GM12892 (cell line): ENCODE results near the gene DOCK8.

Experiments
- DNase-seq: peaks from one replicate; pipeline ENCODE4 v3.0.0; 2011; ENCODE audit not compliant: insufficient read length
- FAIRE-seq: peaks from 2 replicates; lab custom pipeline; 2011; peaks lifted over from hg19 to GRCh38; lab: Jason Lieb, UNC
- POLR2A ChIP-seq: IDR thresholded peaks from 2 replicates; pipeline ENCODE4 v1.6.1; 2011; ENCODE audit warnings: low read depth, low read length, control low read depth
- POLR2AphosphoS5 ChIP-seq: IDR thresholded peaks from 2 replicates; pipeline ENCODE4 v1.6.1; 2011; ENCODE audit warnings: low read depth, low read length, control low read depth
- TAF1 ChIP-seq: IDR thresholded peaks from 2 replicates; pipeline ENCODE4 v1.6.1; 2011; ENCODE audit warnings: low read depth, mild to moderate bottlenecking, control low read depth, low read length, borderline replicate concordance

DOCK8 gene

DNA sequence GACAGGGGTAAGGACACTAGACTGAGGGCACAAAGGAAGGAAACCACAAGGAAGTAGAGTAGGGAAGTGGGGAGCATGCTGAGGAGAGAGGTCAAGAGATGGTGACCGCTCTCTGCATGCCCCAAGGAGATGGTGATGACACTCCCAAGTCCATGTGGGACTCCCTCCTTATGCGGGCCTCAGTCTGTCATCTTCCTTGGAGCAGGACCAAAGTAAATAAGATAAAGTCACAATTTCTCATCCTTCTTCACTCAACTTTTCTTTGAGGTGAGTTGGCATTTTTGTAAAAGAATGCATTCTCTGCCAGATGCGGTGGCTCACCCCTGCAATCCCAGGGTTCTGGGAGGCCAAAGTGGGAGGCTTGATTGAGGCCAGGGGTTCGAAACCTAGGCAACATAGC lies 256.7 kb downstream of the DOCK8 start:
- FAIRE-seq (no peak), DNase-seq (no peak)
- TF ChIP-seq POLR2A (no peak), TAF1 (no peak)

DNA sequence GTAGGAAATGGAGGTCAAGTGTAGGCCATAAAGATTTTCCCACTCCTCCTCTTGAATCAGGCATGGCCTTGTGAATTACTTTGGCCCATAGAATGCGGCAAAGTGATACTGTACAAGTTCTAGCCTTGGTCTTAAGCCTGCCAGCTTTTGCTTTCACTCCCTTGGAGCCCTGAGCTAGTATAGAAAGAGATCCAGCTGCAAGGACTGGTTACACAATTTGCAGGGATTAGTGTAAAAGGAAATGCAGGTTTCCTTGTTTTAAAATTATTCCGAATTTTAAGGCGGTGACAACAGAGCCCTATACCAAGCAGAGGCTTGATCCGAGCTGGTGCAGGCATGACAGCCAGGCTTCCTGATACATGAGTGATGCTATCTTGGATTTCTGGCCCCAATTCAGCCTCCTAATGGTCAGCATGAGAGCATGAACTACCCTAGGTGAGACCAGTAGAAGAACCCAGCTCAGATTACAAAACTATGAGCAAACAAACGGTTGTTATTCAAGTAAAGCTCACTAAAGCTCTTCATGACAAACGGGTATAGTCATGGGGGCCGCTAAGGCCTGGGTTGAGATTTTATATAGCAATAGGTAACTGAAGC lies 257.9 kb downstream of the DOCK8 start:
- FAIRE-seq (no peak), DNase-seq (no peak)
- TF ChIP-seq TAF1 (no peak), POLR2AphosphoS5 (no peak), POLR2A (no peak)

DNA sequence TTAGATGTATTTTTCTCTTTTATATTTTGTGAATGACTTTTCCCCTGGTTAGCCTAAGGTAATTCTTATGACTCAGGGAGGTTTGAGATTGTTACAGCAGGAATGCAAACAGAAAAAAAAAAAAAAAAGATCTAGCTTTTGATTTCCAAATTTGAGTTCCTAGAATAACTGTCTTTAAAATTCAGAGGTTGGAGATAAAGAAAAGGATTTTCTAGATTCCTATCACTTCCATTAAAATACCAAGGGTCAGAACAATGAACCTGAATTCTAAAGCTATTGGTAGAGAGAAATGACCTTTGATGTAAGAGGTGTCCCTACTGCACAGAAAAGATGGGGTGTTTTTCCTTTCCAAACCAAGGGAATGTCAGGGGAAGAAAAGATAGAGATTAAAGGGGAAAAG lies 262.5 kb downstream of the DOCK8 start:
- TF ChIP-seq TAF1 (no peak), POLR2A (no peak), POLR2AphosphoS5 (no peak)
- FAIRE-seq (no peak), DNase-seq (no peak)

DNA sequence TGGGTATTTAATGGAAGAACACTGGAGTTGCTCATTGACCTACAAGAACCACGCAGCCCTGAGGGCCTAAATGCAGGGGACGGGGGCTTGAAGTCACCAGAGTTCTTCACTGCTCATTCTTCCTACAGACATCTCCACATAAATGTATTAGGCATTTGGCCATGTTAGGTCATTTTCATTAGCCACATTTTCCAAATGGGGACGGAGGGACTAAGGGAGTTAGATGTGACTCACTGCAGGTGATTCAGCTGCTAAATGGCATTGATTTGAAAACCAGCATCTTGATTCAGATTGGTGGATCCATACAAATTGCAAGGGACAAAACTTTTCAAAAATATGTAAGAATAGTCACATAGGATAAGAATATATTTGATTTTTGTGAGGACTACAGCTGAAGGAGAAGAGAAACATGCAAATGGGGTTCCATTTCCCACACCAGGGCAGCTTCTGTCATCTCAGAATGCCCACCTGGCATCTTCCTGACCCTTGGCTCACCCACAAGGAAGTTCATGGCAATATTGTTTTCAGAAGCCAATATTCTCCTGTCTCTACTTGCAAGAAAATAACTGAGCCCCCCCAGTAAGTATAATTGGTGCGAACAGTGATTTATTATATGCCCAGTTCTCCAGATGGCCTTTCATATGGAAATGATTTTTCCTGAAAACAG lies 264.8 kb downstream of the DOCK8 start:
- FAIRE-seq: no peak
- TF ChIP-seq TAF1 (no peak), POLR2A (no peak), POLR2AphosphoS5 (no peak)
- no peak for DNase-seq

DNA sequence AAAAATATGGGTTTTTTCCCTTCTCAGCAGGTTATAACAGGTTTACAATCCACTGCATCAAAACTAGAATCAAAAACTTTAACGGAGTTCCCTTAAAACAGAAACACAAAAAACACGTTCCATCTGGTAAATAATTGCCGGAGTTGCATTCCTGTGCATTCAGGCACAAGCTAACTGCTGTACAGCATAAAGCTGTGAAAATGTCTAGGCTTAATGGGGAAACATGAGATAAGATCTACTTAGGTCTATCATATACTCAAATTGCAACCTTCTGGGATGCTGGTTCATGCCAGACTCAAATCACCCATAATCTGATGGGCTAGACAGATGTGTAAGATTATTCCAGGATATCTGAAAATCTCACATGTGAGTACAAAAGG lies 265.3 kb downstream of the DOCK8 start:
- TF ChIP-seq POLR2AphosphoS5: no peak
- TF ChIP-seq TAF1: no peak
- TF ChIP-seq POLR2A: no peak
- DNase-seq: no peak
- no peak for FAIRE-seq

DNA sequence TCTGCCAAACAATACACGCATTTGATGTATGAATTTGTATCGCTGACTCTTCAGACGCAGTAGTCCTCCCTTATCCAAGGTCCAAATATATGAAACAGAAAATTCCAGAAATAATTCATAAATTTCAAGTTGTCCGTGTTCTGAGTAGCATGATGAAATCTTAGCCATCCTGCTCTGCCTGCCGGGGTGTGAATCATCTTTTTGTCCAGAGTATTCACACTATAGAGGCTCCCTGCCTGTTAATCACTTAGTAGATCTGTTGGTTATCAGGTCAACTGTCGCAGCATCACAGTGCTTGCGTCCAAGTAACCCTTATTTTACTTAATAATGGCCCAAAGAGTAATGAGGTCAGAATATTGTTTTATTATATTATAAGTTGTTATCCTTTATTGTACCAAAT lies 268.1 kb downstream of the DOCK8 start:
- FAIRE-seq (no peak), DNase-seq (no peak)
- TF ChIP-seq POLR2A: no peak
- TF ChIP-seq TAF1: no peak
- no peak for TF ChIP-seq POLR2AphosphoS5

DNA sequence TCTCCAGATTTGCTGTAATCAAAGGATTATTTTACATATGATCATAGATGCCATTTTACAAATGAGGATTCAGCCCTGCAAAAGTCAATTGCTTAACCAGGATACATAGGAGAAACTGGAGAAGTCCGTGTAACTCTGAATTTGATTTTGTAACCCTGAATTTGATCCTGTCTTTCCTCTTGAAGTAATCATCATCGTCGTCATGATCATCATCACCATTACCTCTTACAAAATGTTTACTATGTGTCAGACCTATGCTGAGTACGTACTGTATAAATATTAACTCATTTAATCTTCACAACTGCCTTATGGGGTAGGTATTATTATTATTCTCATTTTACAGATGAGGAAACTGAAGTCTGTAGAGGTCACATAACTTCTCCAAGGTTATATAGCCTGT lies 271.5 kb downstream of the DOCK8 start:
- FAIRE-seq (no peak), DNase-seq (no peak)
- no peak for TF ChIP-seq POLR2A
- no peak for TF ChIP-seq TAF1
- no peak for TF ChIP-seq POLR2AphosphoS5

DNA sequence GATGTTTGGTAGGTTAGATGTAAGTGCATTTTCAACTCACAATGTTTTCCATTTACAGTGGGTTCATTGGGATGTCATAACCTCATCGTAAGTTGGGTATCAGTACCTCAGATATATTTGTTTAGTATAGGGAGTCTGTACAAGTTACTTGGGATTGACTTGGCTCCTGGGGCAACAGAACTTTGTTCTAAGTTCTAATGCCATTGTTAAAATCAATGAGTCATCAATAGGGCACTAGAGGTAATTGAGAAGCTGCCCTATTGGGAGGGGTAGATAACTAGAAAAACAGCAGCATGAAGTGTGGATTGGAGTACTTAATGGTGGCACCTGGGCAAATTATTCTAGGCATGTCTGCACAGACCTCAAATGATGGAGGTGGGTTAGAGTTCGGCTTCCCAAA lies 272.8 kb downstream of the DOCK8 start:
- DNase-seq (no peak), FAIRE-seq (no peak)
- TF ChIP-seq POLR2A: no peak
- TF ChIP-seq TAF1: no peak
- TF ChIP-seq POLR2AphosphoS5: no peak

DNA sequence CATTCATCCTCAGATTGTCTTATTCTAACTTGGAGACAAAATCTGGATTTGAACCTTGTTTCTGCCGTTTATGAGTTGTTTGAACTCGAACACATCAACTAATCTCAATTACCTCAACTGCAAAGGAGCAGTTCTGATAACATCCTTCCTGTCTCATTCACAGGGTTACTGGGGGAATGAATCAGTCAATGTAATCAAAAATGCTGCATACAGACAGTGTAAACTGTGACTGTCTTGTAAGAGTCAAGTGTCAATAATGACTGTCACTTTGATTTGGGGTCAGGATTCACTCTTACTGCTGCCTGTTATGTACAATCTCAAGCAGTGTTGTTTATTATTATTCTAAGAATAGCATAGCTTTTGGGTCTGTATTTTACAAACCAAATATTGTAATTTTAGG lies 273.8 kb downstream of the DOCK8 start:
- FAIRE-seq (no peak), DNase-seq (no peak)
- TF ChIP-seq TAF1 (no peak), POLR2AphosphoS5 (no peak), POLR2A (no peak)

DNA sequence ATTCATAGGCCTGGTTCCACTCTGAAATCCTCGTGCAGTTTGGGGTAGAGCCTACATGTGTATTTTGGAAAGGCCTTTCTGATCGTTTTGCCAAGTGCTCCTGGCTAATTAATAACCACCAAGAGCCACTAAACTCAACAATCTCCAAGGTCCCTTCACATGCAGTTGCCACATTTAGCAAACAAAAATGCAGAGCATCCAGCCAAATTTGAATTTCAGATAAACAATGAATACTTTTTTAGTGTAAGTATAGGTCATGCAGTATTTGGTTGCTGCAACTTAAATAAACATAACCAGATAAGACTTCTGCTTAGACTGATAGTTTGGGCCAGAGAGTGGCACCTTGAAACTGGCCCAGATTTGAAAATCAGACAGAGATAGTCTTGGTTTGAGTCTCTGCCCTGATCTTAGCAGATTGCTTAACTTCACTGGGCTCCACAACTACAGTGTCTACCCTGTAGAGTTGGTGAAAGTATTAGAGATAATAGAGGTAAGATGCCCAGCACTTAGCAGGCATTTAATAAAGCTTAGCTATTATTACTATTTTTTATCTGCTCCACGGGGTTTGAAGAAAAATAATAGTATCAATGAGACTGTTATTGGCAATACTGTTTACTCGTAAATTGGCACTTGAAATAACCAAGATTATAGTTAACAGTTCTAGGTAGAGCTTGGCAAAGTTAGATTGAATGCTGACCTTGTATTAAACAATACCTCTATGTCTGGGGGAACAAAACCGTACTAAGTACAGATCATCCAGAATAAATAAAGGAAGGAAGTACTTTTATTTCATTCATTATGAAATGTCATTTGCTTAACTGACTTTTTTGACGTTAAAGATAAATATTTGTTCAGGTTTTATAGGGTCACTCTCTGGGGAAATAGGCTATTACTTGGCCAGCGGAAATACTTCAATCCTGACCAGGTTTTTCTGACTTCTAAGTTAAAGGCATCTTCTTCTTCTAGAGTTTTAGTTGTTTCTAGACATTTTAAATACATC lies 274.8 kb downstream of the DOCK8 start:
- TF ChIP-seq POLR2AphosphoS5: no peak
- no peak for TF ChIP-seq POLR2A
- no peak for TF ChIP-seq TAF1
- no peak for DNase-seq
- no peak for FAIRE-seq

DNA sequence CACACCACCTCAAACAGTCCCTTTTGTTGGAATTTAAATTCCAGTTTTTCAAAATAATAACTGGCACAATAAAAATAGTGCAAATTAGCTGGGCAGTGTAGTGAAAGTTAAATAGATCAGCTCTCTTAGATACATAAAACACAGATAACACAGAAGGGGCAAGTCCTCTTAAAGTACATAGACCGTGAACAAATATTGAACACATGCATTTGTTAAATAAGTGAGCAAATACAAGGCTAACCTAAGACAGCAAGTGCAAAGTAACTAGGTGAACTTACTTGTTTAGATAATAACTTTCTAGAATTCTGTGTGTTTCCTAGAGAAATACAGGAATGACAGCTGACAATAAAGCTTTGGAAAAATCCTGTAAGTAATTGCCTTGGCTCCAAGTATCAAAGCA lies 280.1 kb downstream of the DOCK8 start:
- TF ChIP-seq TAF1: no peak
- no peak for TF ChIP-seq POLR2A
- no peak for TF ChIP-seq POLR2AphosphoS5
- DNase-seq: no peak
- FAIRE-seq: no peak

DNA sequence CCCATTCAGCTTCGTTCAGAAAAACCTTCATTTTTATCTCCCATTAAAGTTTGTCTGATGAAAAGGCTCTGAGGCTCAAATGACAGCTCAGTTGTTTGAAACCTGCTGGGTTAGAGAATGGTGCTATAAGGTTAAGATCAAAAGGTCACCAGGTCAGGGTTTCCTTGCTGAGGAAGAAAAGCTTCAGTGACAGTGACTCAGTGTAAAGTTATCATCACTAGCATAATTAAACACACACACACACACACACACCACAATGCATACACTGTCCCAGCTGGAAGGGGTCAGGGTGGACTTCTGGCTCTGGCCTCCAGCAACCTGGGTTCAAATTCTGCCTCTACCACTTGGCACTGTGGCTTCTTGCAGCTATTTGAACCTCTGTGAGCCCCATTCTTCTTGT lies 281.1 kb downstream of the DOCK8 start:
- no peak for TF ChIP-seq TAF1
- TF ChIP-seq POLR2AphosphoS5: no peak
- TF ChIP-seq POLR2A: no peak
- DNase-seq (no peak), FAIRE-seq (no peak)
